A549 (cell line): ENCODE data around the gene EIF5. TPM values are rescaled to one million over a fixed set of nuclear protein-coding genes. Genes with fewer than 3 reads are reported as not detected.

Experiments
- ATAC-seq, 2 experiments: fragments of 200-7000 bp in 1 of 2; fragments of >200 bp in 1 of 2; cut with Nextera tagmentation in 1 of 2; cut with Tn5 transposase in 1 of 2; 3 replicates each; pipeline versions ENCODE4 v1.8.0 to v1.9.1; 2018 to 2020; ENCODE audit warnings: mild to moderate bottlenecking in 1 of 2, moderate library complexity in 1 of 2
- CTCF ChIA-PET: fragments of 300-600 bp; sonication (Branson Sonifier 250); formaldehyde crosslinking; extraction: SDS; loops from one replicate; lab custom pipeline; 2021; ENCODE audit warnings: antibody characterized with exemption, inconsistent platforms; lab: Yijun Ruan, JAX
- POLR2A ChIA-PET: fragments of 350-600 bp; formaldehyde crosslinking; extraction: SDS; loops from one replicate; lab custom pipeline; 2021; ENCODE audit warnings: antibody characterized with exemption, inconsistent platforms; lab: Yijun Ruan, JAX
- DNase-seq, 2 experiments: peaks; one replicate each; pipeline versions ENCODE4 v3.0.0 to v3.0.0-alpha.2; 2011 to 2016; ENCODE audit warnings: low read depth in 1 of 2, low spot score in 1 of 2
- FAIRE-seq: peaks from 2 replicates; lab custom pipeline; 2011; peaks lifted over from hg19 to GRCh38; lab: Jason Lieb, UNC
- H3K27ac ChIP-seq, 2 experiments: fragments of >200 bp; sonication (Bioruptor Twin); formaldehyde crosslinking; 3 replicates each; pipeline ENCODE4 v1.5.1; 2016 to 2017
- H3K4me1 ChIP-seq: fragments of >200 bp; sonication (Bioruptor Twin); formaldehyde crosslinking; 3 replicates; pipeline ENCODE4 v1.6.1; 2016
- H3K4me2 ChIP-seq: fragments of >200 bp; sonication (Bioruptor Twin); formaldehyde crosslinking; 3 replicates; pipeline ENCODE4 v1.6.1; 2016
- H3K4me3 ChIP-seq: fragments of >200 bp; sonication (Bioruptor Twin); formaldehyde crosslinking; 3 replicates; pipeline ENCODE4 v1.5.1; 2016
- H3K9me3 ChIP-seq: fragments of >200 bp; sonication (Bioruptor Twin); formaldehyde crosslinking; 3 replicates; pipeline ENCODE4 v1.6.1; 2016
- BCL3 ChIP-seq: fragments of >200 bp; sonication (Bioruptor Twin); formaldehyde crosslinking; IDR thresholded peaks from 3 replicates; pipeline ENCODE4 v1.6.1; 2016
- CHD4 ChIP-seq: fragments of 200-600 bp; sonication (generic); IDR thresholded peaks from 2 replicates; pipeline ENCODE4 v1.6.1; 2016; ENCODE audit warnings: antibody characterized with exemption, mild to moderate bottlenecking, borderline replicate concordance
- EHMT2 ChIP-seq: fragments of 200-600 bp; sonication (generic); IDR thresholded peaks from 2 replicates; pipeline ENCODE4 v1.6.1; 2016; ENCODE audit warnings: antibody characterized with exemption, low read depth, mild to moderate bottlenecking, moderate library complexity
- EP300 ChIP-seq, 2 experiments: fragments of >200 bp; sonication (Bioruptor Twin); formaldehyde crosslinking; IDR thresholded peaks; 2 replicates in 1 of 2; 3 replicates in 1 of 2; pipeline ENCODE4 v1.6.1; 2016 to 2017
- FOXS1 ChIP-seq: fragments of 250-450 bp; sonication (Bioruptor Pico); IDR thresholded peaks from 2 replicates; pipeline ENCODE4 v1.5.0; 2020; ENCODE audit warnings: mild to moderate bottlenecking, moderate library complexity
- HMGXB4 ChIP-seq: fragments of 250-450 bp; sonication (Bioruptor Pico); IDR thresholded peaks from 2 replicates; pipeline ENCODE4 v1.5.0; 2021; ENCODE audit warnings: mild to moderate bottlenecking, moderate library complexity, borderline replicate concordance
- HOXA7 ChIP-seq: fragments of 250-450 bp; sonication (Bioruptor Pico); IDR thresholded peaks from 2 replicates; pipeline ENCODE4 v1.5.0; 2020; ENCODE audit warnings: mild to moderate bottlenecking, moderate library complexity
- HOXB13 ChIP-seq: fragments of 250-450 bp; sonication (Bioruptor Pico); IDR thresholded peaks from 2 replicates; pipeline ENCODE4 v1.5.0; 2020; ENCODE audit warnings: low read depth, mild to moderate bottlenecking, moderate library complexity
- HOXB5 ChIP-seq: fragments of 250-450 bp; sonication (Bioruptor Pico); IDR thresholded peaks from 2 replicates; pipeline ENCODE4 v1.5.0; 2020; ENCODE audit warnings: mild to moderate bottlenecking, moderate library complexity
- JUN ChIP-seq, 2 experiments: fragments of >200 bp; sonication (Bioruptor Twin); formaldehyde crosslinking; IDR thresholded peaks; 2 replicates in 1 of 2; 3 replicates in 1 of 2; pipeline ENCODE4 v1.6.1; 2016 to 2017
- JUNB ChIP-seq: fragments of >200 bp; sonication (Bioruptor Twin); formaldehyde crosslinking; IDR thresholded peaks from 2 replicates; pipeline ENCODE4 v1.6.1; 2016
- MAFK ChIP-seq: fragments of 450-650 bp; IDR thresholded peaks from 2 replicates; pipeline ENCODE4 v1.6.1; 2014; ENCODE audit not compliant: partially characterized antibody
- MAZ ChIP-seq: fragments of 150-350 bp; IDR thresholded peaks from 2 replicates; pipeline ENCODE4 v1.6.1; 2014; ENCODE audit warnings: antibody characterized with exemption, low read depth, low read length, borderline replicate concordance
- MYC ChIP-seq: IDR thresholded peaks from 2 replicates; pipeline ENCODE4 v1.6.1; 2012; ENCODE audit warnings: mild to moderate bottlenecking, inconsistent platforms, low read length, improper control_type of control experiment, borderline replicate concordance
- NFE2L2 ChIP-seq: fragments of 150-350 bp; conservative IDR thresholded peaks from 2 replicates; pipeline ENCODE4 v1.6.1; 2014; ENCODE audit warnings: low read length
- PBX3 ChIP-seq: IDR thresholded peaks from 2 replicates; pipeline ENCODE4 v1.6.1; 2012
- PHF8 ChIP-seq: fragments of 200-600 bp; sonication (generic); IDR thresholded peaks from 2 replicates; pipeline ENCODE4 v1.6.1; 2016; ENCODE audit warnings: low read depth, mild to moderate bottlenecking, antibody characterized with exemption, moderate library complexity, borderline replicate concordance
- RARB ChIP-seq: fragments of 250-450 bp; sonication (Bioruptor Pico); IDR thresholded peaks from 2 replicates; pipeline ENCODE4 v1.8.0; 2021; ENCODE audit warnings: mild to moderate bottlenecking, moderate library complexity
- RCOR1 ChIP-seq: fragments of 150-350 bp; IDR thresholded peaks from 2 replicates; pipeline ENCODE4 v1.6.1; 2014; ENCODE audit warnings: antibody characterized with exemption, low read length, low read depth
- REST ChIP-seq: fragments of 200-600 bp; sonication (generic); IDR thresholded peaks from 2 replicates; pipeline ENCODE4 v1.6.1; 2016; ENCODE audit warnings: antibody characterized with exemption, mild to moderate bottlenecking, moderate library complexity
- RNF2 ChIP-seq: fragments of 200-600 bp; sonication (generic); IDR thresholded peaks from 2 replicates; pipeline ENCODE4 v1.6.1; 2016; ENCODE audit warnings: low read depth, mild to moderate bottlenecking, antibody characterized with exemption, moderate library complexity, borderline replicate concordance
- SMC3 ChIP-seq: fragments of >200 bp; sonication (Bioruptor Twin); formaldehyde crosslinking; IDR thresholded peaks from 3 replicates; pipeline ENCODE4 v1.6.1; 2018; ENCODE audit warnings: inconsistent platforms
- SREBF2 ChIP-seq: fragments of 450-650 bp; IDR thresholded peaks from 2 replicates; pipeline ENCODE4 v1.6.1; 2014; ENCODE audit warnings: mild to moderate bottlenecking, moderate library complexity
- TFCP2L1 ChIP-seq: fragments of 250-450 bp; sonication (Bioruptor Pico); IDR thresholded peaks from 2 replicates; pipeline ENCODE4 v1.5.0; 2021; ENCODE audit warnings: mild to moderate bottlenecking
- TP53 ChIP-seq: fragments of 250-450 bp; sonication (Bioruptor Pico); IDR thresholded peaks from 2 replicates; pipeline ENCODE4 v1.5.0; 2021; ENCODE audit warnings: mild to moderate bottlenecking, moderate library complexity
- ZC3H11A ChIP-seq: fragments of 450-650 bp; IDR thresholded peaks from 2 replicates; pipeline ENCODE4 v1.6.1; 2014; ENCODE audit warnings: antibody characterized with exemption, mild to moderate bottlenecking
- ZFP36 ChIP-seq: fragments of 450-650 bp; IDR thresholded peaks from 2 replicates; pipeline ENCODE4 v1.6.1; 2014; ENCODE audit warnings: borderline replicate concordance; ENCODE audit not compliant: partially characterized antibody
- WGBS: methylation state at CpG from one replicate; pipeline ENCODE4 v1.1.6; 2017; ENCODE audit errors: missing lambda C conversion rate; 5-methylcytosine and 5-hydroxymethylcytosine counted together
- polyA plus RNA-seq, 4 experiments: library from polyadenylated mRNA; depleted of rRNA in 3 of 4; stranded (reverse); fragments of >200 nt; fragmentation: RNase III in 1 of 4; extraction: RNeasy Plus Mini Kit Qiagen cat#74134 plus additional on column Dnase treatment in 1 of 4; gene quantifications; 2 replicates in 3 of 4; 3 replicates in 1 of 4; pipeline ENCODE4 v1.2.3, GENCODE V29; 2011 to 2017

EIF5 gene
- polyA plus RNA-seq, 2 of the 4 experiments (the other 2 are of a cell fraction) = 276 to 591 TPM

- H3K27ac ChIP-seq = no peak overlapping the region
- ChIA-PET POLR2A (no interaction called here), CTCF (no interaction called here)
- no peak overlapping the region for H3K4me3 ChIP-seq
- H3K4me1 ChIP-seq = peaks cover 10% of the 10 kb centered on the region
- H3K9me3 ChIP-seq = no peaks in the 10 kb centered on the region
- H3K4me2 ChIP-seq = no peak overlapping the region
- ATAC-seq (no peak), DNase-seq (no peak), FAIRE-seq (no peak)
- TF ChIP-seq RCOR1 = no peak
- no peak for TF ChIP-seq RARB (CRISPR knock-in tag)
- TF ChIP-seq EHMT2 = no peak
- TF ChIP-seq CHD4 = no peak
- no peak for TF ChIP-seq SREBF2
- TF ChIP-seq TP53 (CRISPR knock-in tag) = no peak
- no peak for TF ChIP-seq MYC
- TF ChIP-seq SMC3 = no peak
- TF ChIP-seq BCL3 = no peak
- TF ChIP-seq FOXS1 (CRISPR knock-in tag) = no peak
- TF ChIP-seq TFCP2L1 (CRISPR knock-in tag) = no peak
- WGBS = 66% methylated on average over 3 of the region's 3 CpGs
Measured at GRCh38 chr14:103326078-103326477, 8.0 kb upstream of the EIF5 start.

- ChIA-PET CTCF (interaction anchor here (0.7 to 2.0 kb wide), 5 partner anchors 11 to 223 kb away, joined by 3 to 7 read pairs (median 5); no protein-coding TSS in a partner anchor), POLR2A (no interaction called here)
- H3K4me1 ChIP-seq = peaks cover 24% of the 10 kb centered on the region
- FAIRE-seq (no peak), ATAC-seq (no peak), DNase-seq (no peak)
- TF ChIP-seq EP300 (IDR thresholded peaks at IDR 0.05) = no peak
- no peak for TF ChIP-seq NFE2L2
- TF ChIP-seq PHF8 = no peak
- no peak for TF ChIP-seq HOXA7
- no peak for TF ChIP-seq PBX3
- no peak for TF ChIP-seq ZC3H11A
- no peak for TF ChIP-seq HOXB13
- TF ChIP-seq RNF2 = no peak
- TF ChIP-seq ZFP36 = no peak
- no peak for TF ChIP-seq REST
- TF ChIP-seq JUN (IDR thresholded peaks at IDR 0.05) = no peak
- TF ChIP-seq JUNB = no peak
- TF ChIP-seq MAZ = no peak
- no peak for TF ChIP-seq MYC
- TF ChIP-seq RARB (CRISPR knock-in tag) = no peak
- TF ChIP-seq HMGXB4 (CRISPR knock-in tag) = no peak
- no peak for TF ChIP-seq EHMT2
- no peak for TF ChIP-seq MAFK
- TF ChIP-seq HOXB5 (CRISPR knock-in tag) = no peak
- WGBS = 86% methylated on average over 5 of the region's 5 CpGs
- H3K4me3 ChIP-seq = no peak overlapping the region
- H3K27ac ChIP-seq = 0 out of 6 replicates have a peak overlapping the region, but pooled peaks of 1 of the 2 experiments have one; percentile 20
- no peaks in the 10 kb centered on the region for H3K9me3 ChIP-seq
- H3K4me2 ChIP-seq = no peak overlapping the region
Measured at GRCh38 chr14:103328941-103329340, 5.1 kb upstream of the EIF5 start.
